SK-N-SH treated with all-trans-retinoic acid at 6 μM for 48 hours (cell line): Measurements from ENCODE around the gene PSMD14.

Experiments
- ARNTL ChIP-seq: fragments of 450-650 bp; formaldehyde crosslinking; IDR thresholded peaks from 2 replicates; pipeline ENCODE4 v1.5.0; 2020; ENCODE audit warnings: low read depth, mild to moderate bottlenecking, moderate library complexity, borderline replicate concordance
- BACH2 ChIP-seq: fragments of 250-450 bp; sonication (Bioruptor Pico); IDR thresholded peaks from 2 replicates; pipeline ENCODE4 v1.9.0; 2021; ENCODE audit warnings: mild to moderate bottlenecking, borderline replicate concordance
- ISL1 ChIP-seq: fragments of 250-450 bp; sonication (Bioruptor Pico); IDR thresholded peaks from 2 replicates; pipeline ENCODE4 v2.1.2; 2022; ENCODE audit warnings: mild to moderate bottlenecking, moderate library complexity
- PATZ1 ChIP-seq: fragments of 250-450 bp; sonication (Bioruptor Pico); IDR thresholded peaks from 2 replicates; pipeline ENCODE4 v1.8.0; 2020; ENCODE audit warnings: mild to moderate bottlenecking, moderate library complexity, borderline replicate concordance
- RARB ChIP-seq: fragments of 250-450 bp; sonication (Bioruptor Pico); IDR thresholded peaks from 2 replicates; pipeline ENCODE4 v1.8.0; 2021; ENCODE audit warnings: mild to moderate bottlenecking, moderate library complexity
- TSHZ2 ChIP-seq: fragments of 250-450 bp; sonication (Bioruptor Pico); IDR thresholded peaks from 2 replicates; pipeline ENCODE4 v1.5.0; 2020; ENCODE audit warnings: mild to moderate bottlenecking, moderate library complexity
- ZFP3 ChIP-seq: fragments of 250-450 bp; sonication (Bioruptor Pico); IDR thresholded peaks from 2 replicates; pipeline ENCODE4 v1.5.0; 2020; ENCODE audit warnings: mild to moderate bottlenecking, moderate library complexity
- ZFP30 ChIP-seq: fragments of 450-650 bp; formaldehyde crosslinking; IDR thresholded peaks from 2 replicates; pipeline ENCODE4 v1.5.0; 2022; ENCODE audit warnings: mild to moderate bottlenecking, moderate library complexity
- ZNF8 ChIP-seq: fragments of 450-650 bp; formaldehyde crosslinking; IDR thresholded peaks from 2 replicates; pipeline ENCODE4 v1.5.0; 2020; ENCODE audit warnings: mild to moderate bottlenecking, moderate library complexity
- TF ChIP-seq, protein P1 (sequence below): fragments of 250-450 bp; sonication (Bioruptor Pico); IDR thresholded peaks from 2 replicates; pipeline ENCODE4 v1.5.1; 2020; ENCODE audit warnings: low read depth, mild to moderate bottlenecking, moderate library complexity

- TF ChIP-seq ARNTL (CRISPR knock-in tag) (no peak), ZFP3 (CRISPR knock-in tag) (no peak), BACH2 (CRISPR knock-in tag) (no peak), ZNF8 (CRISPR knock-in tag) (no peak), ISL1 (CRISPR knock-in tag) (no peak), ZFP30 (no peak), TSHZ2 (CRISPR knock-in tag) (no peak), RARB (no peak), PATZ1 (CRISPR knock-in tag) (no peak)
- TF ChIP-seq, protein P1, sequence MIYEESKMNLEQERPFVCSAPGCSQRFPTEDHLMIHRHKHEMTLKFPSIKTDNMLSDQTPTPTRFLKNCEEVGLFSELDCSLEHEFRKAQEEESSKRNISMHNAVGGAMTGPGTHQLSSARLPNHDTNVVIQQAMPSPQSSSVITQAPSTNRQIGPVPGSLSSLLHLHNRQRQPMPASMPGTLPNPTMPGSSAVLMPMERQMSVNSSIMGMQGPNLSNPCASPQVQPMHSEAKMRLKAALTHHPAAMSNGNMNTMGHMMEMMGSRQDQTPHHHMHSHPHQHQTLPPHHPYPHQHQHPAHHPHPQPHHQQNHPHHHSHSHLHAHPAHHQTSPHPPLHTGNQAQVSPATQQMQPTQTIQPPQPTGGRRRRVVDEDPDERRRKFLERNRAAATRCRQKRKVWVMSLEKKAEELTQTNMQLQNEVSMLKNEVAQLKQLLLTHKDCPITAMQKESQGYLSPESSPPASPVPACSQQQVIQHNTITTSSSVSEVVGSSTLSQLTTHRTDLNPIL (CRISPR knock-in tag), result no peak
Measured at GRCh38 chr2:161315380-161315779, 7.2 kb downstream of the PSMD14 start.
